Stomach (tissue), 9 donors: ENCODE results near the gene NUP214. TPM values are rescaled to one million over a fixed set of nuclear protein-coding genes. Genes with fewer than 3 reads are reported as not detected.

Experiments
- DNase-seq, 2 donors: peaks; one replicate each; pipeline versions ENCODE4 v3.0.0 to v3.0.0-alpha.2; 2013 to 2019
- H3K27ac ChIP-seq, 5 donors: fragments of 200-600 bp in 4 of 5; sonication (generic) in 4 of 5; one replicate each; pipeline ENCODE4 v1.5.1; 2013 to 2019; ENCODE audit warnings: mild to moderate bottlenecking in 1 of 5, moderate library complexity in 1 of 5
- H3K27me3 ChIP-seq, 3 donors: fragments of 200-600 bp; sonication (generic); one replicate each; pipeline ENCODE4 v1.5.1; 2017 to 2019; ENCODE audit warnings: mixed run types in 1 of 3
- H3K36me3 ChIP-seq, 4 donors: fragments of 200-600 bp; sonication (generic); 1 replicate in 3 of 4; 2 replicates in 1 of 4; pipeline ENCODE4 v1.5.1; 2016 to 2019
- H3K4me1 ChIP-seq, 4 donors: fragments of 200-600 bp; sonication (generic); one replicate each; pipeline ENCODE4 v1.5.1; 2016 to 2019
- H3K4me3 ChIP-seq, 4 donors: fragments of 200-600 bp; sonication (generic) in 3 of 4; one replicate each; pipeline ENCODE4 v1.5.1; 2016 to 2019; ENCODE audit warnings: mild to moderate bottlenecking in 1 of 4
- H3K9me3 ChIP-seq, 4 donors: fragments of 200-600 bp; sonication (generic); one replicate each; pipeline ENCODE4 v1.5.1; 2016 to 2019
- EP300 ChIP-seq: sonication (generic); formaldehyde crosslinking; IDR thresholded peaks from one replicate; pipeline ENCODE4 v1.6.1; 2017; ENCODE audit warnings: antibody characterized with exemption
- POLR2A ChIP-seq, 4 donors: fragments of 450-650 bp; IDR thresholded peaks; one replicate each; pipeline ENCODE4 v1.6.1; 2016; ENCODE audit warnings: antibody characterized with exemption in 4 of 4, control low read depth in 2 of 4, mild to moderate bottlenecking in 1 of 4, moderate library complexity in 1 of 4
- POLR2AphosphoS5 ChIP-seq, 3 donors: sonication (generic); formaldehyde crosslinking; IDR thresholded peaks; one replicate each; pipeline ENCODE4 v1.6.1; 2016; ENCODE audit warnings: antibody characterized with exemption in 3 of 3
- WGBS, 5 donors: extraction: QIAGEN DNeasy Blood & Tissue Kit in 3 of 5; methylation state at CpG; one replicate each; pipeline versions ENCODE4 v1.1.5 to v1.1.7; 2013 to 2018; 5-methylcytosine and 5-hydroxymethylcytosine counted together
- intact Hi-C: fragments of 100-400 bp; cut with DNase I; formaldehyde crosslinking; loops from one replicate; pipeline ENCODE4 v1.15.1; 2023; ENCODE audit warnings: low total_unique reads
- polyA plus RNA-seq, 3 donors: library from polyadenylated mRNA; stranded (reverse); fragments of 200-250 nt; gene quantifications; one replicate each; pipeline ENCODE4 v1.2.3, GENCODE V29; 2013
- total RNA-seq, 5 donors: library from RNA; depleted of rRNA; stranded (reverse); fragments of >200 nt; gene quantifications; one replicate each; pipeline versions ENCODE4 v1.1.0 to v1.2.3, GENCODE V29; 2014 to 2016
- TF ChIP-seq, protein P1 (sequence below), 7 experiments: fragments of 450-650 bp in 4 of 7; fragments of 200-600 bp in 3 of 7; sonication (generic) in 3 of 7; IDR thresholded peaks; one replicate each; pipeline ENCODE4 v1.5.1; 2016 to 2019; ENCODE audit warnings: antibody characterized with exemption in 7 of 7, control low read depth in 2 of 7, mild to moderate bottlenecking in 1 of 7
- donor health status: healthy with polysubstance abuse.
- donor health status: Bipolar disorder and iron deficiency.
- donor health status: healthy.

Gene NUP214
- total and polyA plus RNA-seq, 8 donors: 21.7 to 111 (median 35.0) TPM

DNA sequence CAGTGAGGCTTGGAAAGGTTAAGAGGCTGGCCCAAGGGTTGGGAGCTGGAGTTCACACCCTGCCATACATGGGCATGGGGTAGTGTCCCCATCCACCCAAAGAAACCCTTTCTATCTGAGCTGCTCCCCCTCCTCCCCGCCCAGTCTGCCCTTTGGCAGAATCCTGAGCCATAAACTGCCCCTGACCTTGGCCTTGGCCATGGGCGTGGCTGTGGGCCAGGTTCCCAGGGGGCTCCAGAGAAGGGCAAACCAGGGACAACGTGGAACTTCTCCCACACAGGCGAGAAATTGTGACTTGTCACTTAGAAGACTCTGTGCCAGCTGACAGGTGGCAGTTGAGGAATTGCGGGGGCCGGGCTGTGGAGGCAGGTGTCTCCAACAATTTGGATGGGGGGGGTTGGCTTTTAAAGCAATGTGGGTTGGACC, 146.1 kb downstream of the NUP214 start:
- Histone ChIP-seq H3K4me3 (no peak overlapping the region), H3K36me3 (no peaks in the 10 kb centered on the region), H3K4me1 (peaks cover 4 to 64% (median 12%) of the 10 kb centered on the region in 4 donors), H3K27me3 (peaks cover 0 to 20% (median 3%) of the 10 kb centered on the region in 3 donors), H3K9me3 (no peaks in the 10 kb centered on the region), H3K27ac (peak overlapping the region; percentile 44 to 84 (median 76))
- intact Hi-C loops: no loop called here
- WGBS, 5 donors: 62 to 86% (median 71%) methylated on average over 4 to 6 of the region's 6 CpGs
- peak in 1 of 2 donors; percentile 3 for DNase-seq
- TF ChIP-seq POLR2AphosphoS5 (IDR thresholded peaks at IDR 0.05): no peak
- TF ChIP-seq EP300: no peak
- TF ChIP-seq, protein P1, sequence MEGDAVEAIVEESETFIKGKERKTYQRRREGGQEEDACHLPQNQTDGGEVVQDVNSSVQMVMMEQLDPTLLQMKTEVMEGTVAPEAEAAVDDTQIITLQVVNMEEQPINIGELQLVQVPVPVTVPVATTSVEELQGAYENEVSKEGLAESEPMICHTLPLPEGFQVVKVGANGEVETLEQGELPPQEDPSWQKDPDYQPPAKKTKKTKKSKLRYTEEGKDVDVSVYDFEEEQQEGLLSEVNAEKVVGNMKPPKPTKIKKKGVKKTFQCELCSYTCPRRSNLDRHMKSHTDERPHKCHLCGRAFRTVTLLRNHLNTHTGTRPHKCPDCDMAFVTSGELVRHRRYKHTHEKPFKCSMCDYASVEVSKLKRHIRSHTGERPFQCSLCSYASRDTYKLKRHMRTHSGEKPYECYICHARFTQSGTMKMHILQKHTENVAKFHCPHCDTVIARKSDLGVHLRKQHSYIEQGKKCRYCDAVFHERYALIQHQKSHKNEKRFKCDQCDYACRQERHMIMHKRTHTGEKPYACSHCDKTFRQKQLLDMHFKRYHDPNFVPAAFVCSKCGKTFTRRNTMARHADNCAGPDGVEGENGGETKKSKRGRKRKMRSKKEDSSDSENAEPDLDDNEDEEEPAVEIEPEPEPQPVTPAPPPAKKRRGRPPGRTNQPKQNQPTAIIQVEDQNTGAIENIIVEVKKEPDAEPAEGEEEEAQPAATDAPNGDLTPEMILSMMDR (IDR thresholded peaks at IDR 0.05): no peak
- TF ChIP-seq POLR2A (IDR thresholded peaks at IDR 0.05): no peak

DNA sequence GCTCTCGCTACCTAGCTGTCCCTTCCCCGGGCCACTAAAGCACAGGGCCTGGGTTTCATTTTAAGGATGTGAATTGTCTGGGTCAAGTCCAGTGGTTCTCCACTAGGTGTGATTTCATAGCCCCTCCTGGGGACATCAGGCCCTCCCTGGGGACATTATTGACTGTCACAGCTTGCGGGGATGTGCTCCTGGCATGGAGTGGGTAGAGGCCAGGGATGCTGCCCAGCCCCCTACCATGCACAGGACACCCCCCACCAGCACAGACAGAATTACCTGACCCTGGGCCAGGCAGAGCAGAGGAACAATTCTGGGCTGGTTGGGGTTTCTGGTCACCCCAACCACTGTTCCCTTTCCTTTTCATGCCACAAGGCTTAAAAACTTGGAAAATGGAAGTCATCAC, 146.8 kb downstream of the NUP214 start:
- Histone ChIP-seq H3K36me3 (no peaks in the 10 kb centered on the region), H3K27ac (peak overlapping the region; percentile 25 to 84 (median 76)), H3K4me1 (peaks cover 11 to 63% (median 16%) of the 10 kb centered on the region in 4 donors), H3K4me3 (no peak overlapping the region), H3K9me3 (no peaks in the 10 kb centered on the region), H3K27me3 (peaks cover 0 to 27% (median 3%) of the 10 kb centered on the region in 3 donors)
- DNase-seq: no peak
- intact Hi-C loops: no loop called here
- TF ChIP-seq EP300 (no peak), POLR2A (IDR thresholded peaks at IDR 0.05) (no peak), POLR2AphosphoS5 (IDR thresholded peaks at IDR 0.05) (no peak)
- TF ChIP-seq, protein P1 (IDR thresholded peaks at IDR 0.05): no peak
- 76 to 84% (median 84%) methylated on average over 2 to 3 of the region's 3 CpGs for WGBS, 5 donors

DNA sequence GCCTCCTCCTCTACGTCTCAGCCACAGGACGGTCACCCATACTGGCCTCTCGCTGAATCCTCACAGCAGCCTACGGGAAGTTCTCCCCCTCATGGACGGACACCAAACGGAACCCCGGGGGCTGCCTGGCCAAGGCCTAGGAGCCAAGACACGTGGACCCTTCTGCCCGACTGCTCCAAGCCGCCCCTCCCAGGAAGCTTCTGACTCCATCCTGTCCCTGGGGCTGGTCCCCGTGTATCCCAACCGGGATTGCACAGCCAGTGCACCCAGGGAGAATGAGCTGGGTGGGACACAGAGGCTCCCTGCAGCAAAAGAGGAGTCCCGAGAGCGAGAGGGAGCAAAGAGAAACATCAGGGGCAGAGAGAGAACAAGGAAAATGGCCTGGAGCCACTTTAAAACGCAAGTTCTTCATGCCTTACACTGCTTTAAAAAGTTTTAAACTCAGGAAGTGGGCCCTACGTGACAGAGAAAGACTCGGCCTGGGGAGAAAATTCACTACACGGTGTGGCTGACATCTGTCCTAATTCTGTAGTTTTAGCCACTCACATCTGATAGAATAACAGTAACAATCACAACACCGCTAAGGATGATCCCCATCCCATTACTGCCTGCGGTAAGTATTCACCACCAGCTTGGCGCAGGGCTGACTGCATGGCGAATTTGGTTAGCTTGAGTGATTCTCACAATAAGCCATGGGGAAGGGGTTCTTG, 147.9 kb downstream of the NUP214 start:
- DNase-seq: no peak

DNA sequence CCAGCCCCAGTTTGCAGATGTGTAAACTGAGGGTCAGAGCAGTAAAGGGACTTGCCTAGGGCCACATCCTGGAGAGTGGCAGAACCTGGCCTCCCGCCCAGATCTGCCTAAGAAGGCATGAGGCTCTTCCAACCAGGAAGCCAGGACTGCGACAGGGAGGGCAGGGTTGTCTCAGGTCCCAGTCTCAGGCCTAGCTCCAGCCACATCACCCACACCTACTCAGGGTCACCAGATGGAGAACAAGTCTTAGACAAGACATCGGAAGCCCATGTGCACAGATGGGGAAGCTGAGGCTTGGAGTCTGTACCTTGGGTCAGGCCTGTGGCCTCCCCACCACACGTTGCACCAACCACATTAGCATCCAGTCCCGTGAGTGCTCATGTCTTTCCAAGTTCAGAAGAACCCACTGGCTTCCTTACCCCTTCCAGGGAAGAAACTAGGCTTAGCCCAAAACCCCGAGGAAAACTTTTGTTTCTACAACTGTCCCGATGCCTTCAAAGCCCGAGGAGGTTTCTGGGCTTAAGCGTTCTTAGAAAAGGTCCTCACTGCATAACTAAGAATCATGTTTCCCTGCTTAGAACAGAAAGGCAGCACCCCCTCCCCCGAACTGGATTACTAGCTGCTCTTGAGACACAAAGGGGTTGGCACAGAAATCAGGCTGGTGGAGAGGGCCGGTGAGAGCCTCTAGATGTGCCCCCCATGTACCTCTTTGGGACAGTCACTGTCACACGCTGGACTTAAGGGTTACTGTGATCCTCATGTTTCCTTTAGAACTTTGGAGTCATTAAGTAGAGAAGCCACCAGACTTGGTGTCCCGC, 148.7 kb downstream of the NUP214 start:
- Histone ChIP-seq H3K4me1 (peaks cover 18 to 65% (median 27%) of the 10 kb centered on the region in 4 donors), H3K9me3 (no peaks in the 10 kb centered on the region), H3K27me3 (peaks cover 0 to 39% (median 3%) of the 10 kb centered on the region in 3 donors), H3K36me3 (no peaks in the 10 kb centered on the region), H3K4me3 (peak overlapping the region; percentile 67 to 93 (median 76)), H3K27ac (peak overlapping the region; percentile 46 to 84 (median 76))
- intact Hi-C loops: no loop called here
- TF ChIP-seq EP300: no peak
- TF ChIP-seq, protein P1 (IDR thresholded peaks at IDR 0.05): no peak
- TF ChIP-seq POLR2AphosphoS5 (IDR thresholded peaks at IDR 0.05): no peak
- TF ChIP-seq POLR2A (IDR thresholded peaks at IDR 0.05): no peak
- 59 to 72% (median 67%) methylated on average over 13 of the region's 13 CpGs for WGBS, 5 donors
- no peak for DNase-seq

More for the DNA sequence above, 147.9 kb downstream of the NUP214 start:
- Histone ChIP-seq H3K4me3 (peak overlapping the region; percentile 67 to 93 (median 76)), H3K9me3 (no peaks in the 10 kb centered on the region), H3K27me3 (peaks cover 0 to 34% (median 3%) of the 10 kb centered on the region in 3 donors), H3K27ac (peak overlapping the region; percentile 16 to 84 (median 76)), H3K4me1 (peaks cover 17 to 64% (median 22%) of the 10 kb centered on the region in 4 donors), H3K36me3 (no peaks in the 10 kb centered on the region)
- intact Hi-C loops: no loop called here
- 70 to 78% (median 76%) methylated on average over 22 of the region's 22 CpGs for WGBS, 5 donors
- TF ChIP-seq POLR2AphosphoS5 (IDR thresholded peaks at IDR 0.05): no peak
- TF ChIP-seq, protein P1 (IDR thresholded peaks at IDR 0.05): no peak
- no peak for TF ChIP-seq POLR2A (IDR thresholded peaks at IDR 0.05)
- TF ChIP-seq EP300: no peak
